ENCODE results near the gene TSPAN4.
A peak's percentile ranks its signal among the peaks of the same experiment; 100 is the strongest.

TSPAN4 gene

DNA sequence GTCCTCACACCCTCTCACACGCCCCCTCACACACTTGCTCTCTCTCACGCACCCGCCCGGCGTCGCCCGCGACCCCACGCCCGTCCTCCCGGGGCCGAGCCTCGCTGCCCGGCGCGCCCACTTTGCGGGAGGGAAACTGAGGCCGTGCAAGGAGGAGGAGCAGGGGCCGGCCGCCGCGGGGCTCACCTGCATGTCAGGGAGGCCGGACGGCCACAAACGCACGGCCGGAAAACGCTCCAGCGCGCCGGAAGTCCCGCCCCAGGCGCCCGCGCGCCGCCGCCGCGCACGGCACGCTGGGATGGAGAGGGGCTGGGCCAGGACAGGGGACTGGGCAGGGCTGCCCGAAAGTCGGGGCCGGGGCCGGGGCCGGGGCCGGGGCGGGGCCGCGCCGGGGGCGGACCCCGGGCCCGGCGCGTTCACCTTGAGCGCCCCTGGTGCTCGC lies 68.0 kb downstream of the TSPAN4 start, which contains the start of gene CHID1:
CHID1 (minus strand) TSS at position 222 of the 442 bp plus-strand sequence. CDS start 5,994 bp downstream, outside the sequence.
- H3K4me3 ChIP-seq (replicated peaks in 1 of 2; ENCODE audit: low read depth in 2 of 2, low read length in 2 of 2): peak within 1 kb of the TSS; percentile 80 to 83
- TF ChIP-seq, protein P1, sequence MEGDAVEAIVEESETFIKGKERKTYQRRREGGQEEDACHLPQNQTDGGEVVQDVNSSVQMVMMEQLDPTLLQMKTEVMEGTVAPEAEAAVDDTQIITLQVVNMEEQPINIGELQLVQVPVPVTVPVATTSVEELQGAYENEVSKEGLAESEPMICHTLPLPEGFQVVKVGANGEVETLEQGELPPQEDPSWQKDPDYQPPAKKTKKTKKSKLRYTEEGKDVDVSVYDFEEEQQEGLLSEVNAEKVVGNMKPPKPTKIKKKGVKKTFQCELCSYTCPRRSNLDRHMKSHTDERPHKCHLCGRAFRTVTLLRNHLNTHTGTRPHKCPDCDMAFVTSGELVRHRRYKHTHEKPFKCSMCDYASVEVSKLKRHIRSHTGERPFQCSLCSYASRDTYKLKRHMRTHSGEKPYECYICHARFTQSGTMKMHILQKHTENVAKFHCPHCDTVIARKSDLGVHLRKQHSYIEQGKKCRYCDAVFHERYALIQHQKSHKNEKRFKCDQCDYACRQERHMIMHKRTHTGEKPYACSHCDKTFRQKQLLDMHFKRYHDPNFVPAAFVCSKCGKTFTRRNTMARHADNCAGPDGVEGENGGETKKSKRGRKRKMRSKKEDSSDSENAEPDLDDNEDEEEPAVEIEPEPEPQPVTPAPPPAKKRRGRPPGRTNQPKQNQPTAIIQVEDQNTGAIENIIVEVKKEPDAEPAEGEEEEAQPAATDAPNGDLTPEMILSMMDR (IDR thresholded peaks at IDR 0.05; ENCODE audit: low read depth, low read length): no peak
- DNase-seq (ENCODE audit: low read depth in 2 of 2): peak; percentile 73 to 79

DNA sequence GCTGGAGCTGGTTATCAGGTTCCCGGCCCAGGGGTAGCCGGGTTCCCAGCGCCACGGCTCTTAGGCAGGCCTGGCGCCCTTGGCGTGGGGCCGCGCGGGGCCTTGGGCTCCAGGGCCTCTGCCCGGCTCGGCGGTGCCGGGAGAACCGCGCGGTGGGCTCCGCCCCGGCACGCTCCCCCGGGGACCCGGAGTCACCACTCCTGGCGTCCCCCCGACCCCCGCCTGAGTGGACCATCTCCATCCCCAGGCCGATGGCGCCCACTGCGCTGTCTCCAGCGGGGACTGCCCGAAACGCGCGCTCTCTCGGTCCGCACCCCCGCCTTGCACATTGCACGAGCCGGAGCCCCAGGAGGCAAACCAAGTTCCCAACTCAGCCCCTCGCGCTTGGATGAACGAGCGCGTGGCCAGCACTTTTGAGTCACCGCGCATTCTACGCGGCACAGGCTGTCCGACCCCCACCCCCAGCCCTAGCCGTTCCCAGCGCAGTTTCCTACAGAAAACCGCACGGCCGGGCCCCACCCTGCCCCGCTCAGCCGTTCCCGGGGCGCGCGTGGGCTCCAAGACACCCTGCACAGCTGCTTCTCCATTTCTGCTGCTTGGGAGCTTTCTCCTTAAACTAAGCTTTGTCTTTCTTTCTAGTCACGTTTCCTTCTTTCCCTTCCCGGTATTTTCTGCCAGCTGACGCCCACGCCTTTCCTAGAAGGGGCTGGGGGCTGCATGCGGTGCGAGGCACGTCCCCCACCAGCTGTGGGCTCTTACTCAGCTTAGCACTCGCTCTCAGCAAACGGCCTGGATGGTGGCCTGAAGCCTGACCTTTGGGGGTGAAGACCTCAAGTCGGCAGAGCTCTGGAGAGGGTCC lies 68.6 kb downstream of the TSPAN4 start:
- TF ChIP-seq, protein P1 (IDR thresholded peaks at IDR 0.05; ENCODE audit: low read depth, low read length): no peak
- peak; percentile 65 to 74 for DNase-seq (ENCODE audit: low read depth in 2 of 2)
- peak overlapping the region; percentile 64 to 83 for H3K4me3 ChIP-seq (replicated peaks in 1 of 2; ENCODE audit: low read depth in 2 of 2, low read length in 2 of 2)

DNA sequence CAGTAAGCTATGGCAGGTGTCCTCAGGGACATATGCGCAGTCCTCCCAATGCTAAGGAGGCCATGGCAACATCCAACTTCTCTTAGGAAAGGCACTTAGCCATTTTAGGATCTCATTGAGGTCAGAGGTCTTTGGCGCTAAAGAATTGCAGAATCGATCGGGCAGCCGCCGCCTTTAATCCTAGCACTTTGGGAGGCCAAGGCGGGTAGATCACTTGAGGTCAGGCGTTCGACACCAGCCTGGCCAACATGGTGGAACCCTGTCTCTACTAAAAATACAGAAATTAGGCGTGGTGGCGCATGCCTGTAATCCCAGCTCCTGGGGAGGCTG lies 69.2 kb downstream of the TSPAN4 start:
- TF ChIP-seq, protein P1 (IDR thresholded peaks at IDR 0.05; ENCODE audit: low read depth, low read length): no peak
- H3K4me3 ChIP-seq (replicated peaks in 1 of 2; ENCODE audit: low read depth in 2 of 2, low read length in 2 of 2): peak overlapping the region in 1 of 2 donors; percentile 83

DNA sequence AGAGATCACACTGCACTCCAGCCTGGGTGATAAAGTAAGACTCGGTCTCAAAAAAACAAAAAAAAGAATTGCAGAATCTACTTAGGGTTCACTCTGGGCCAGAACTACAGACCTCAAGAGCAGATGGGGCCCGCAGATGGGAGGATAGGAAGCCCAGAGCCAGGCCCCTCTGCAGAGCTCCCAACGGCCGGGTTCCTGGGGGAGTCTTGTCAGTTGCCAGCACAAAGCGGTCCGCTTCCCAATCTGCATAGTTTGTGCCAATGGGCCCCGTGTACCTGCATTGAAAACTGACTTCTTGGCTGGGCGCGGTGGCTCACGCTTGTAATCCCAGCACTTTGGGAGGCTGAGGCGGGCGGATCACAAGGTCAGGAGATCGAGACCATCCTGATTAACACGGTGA lies 69.6 kb downstream of the TSPAN4 start:
- no peak for DNase-seq (ENCODE audit: low read depth in 2 of 2)
- H3K4me3 ChIP-seq (replicated peaks in 1 of 2; ENCODE audit: low read depth in 2 of 2, low read length in 2 of 2): no peak overlapping the region
- TF ChIP-seq, protein P1 (IDR thresholded peaks at IDR 0.05; ENCODE audit: low read depth, low read length): no peak

More for the DNA sequence above, 69.2 kb downstream of the TSPAN4 start:
- no peak for DNase-seq (ENCODE audit: low read depth in 2 of 2)

- no peak overlapping the region for H3K4me3 ChIP-seq (replicated peaks in 1 of 2; ENCODE audit: low read depth in 2 of 2, low read length in 2 of 2)
- DNase-seq (ENCODE audit: low read depth in 2 of 2): no peak
- TF ChIP-seq, protein P1 (IDR thresholded peaks at IDR 0.05; ENCODE audit: low read depth, low read length): no peak
These were observed 70.4 kb downstream of the TSPAN4 start for GRCh38 chr11:913043-913442.

DNA sequence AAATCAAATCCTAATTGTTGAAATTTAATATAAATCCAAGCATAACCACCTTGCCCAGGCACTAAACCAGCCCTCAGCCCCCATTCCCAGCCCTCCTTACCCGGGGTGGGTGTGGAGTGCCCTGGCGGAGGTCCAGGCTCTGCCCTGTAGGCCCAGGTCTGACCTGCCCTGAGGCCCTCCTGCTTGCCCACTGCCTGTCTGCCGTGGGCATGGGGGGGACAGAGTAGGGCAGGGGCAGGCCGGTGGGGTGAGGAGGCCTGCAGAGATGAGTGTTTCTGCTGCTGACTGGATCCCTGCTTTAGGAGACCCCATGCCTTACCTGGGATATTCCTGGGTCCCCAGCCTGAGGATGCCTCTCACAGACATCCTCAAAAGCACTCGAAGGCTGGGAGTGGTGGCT lies 71.6 kb downstream of the TSPAN4 start:
- no peak overlapping the region for H3K4me3 ChIP-seq (replicated peaks in 1 of 2; ENCODE audit: low read depth in 2 of 2, low read length in 2 of 2)
- DNase-seq (ENCODE audit: low read depth in 2 of 2): no peak
- TF ChIP-seq, protein P1 (IDR thresholded peaks at IDR 0.05; ENCODE audit: low read depth, low read length): no peak
